ENCODE data around the gene KLK3.

KLK3 gene

GRCh38 chr19:50861496-50862286, 7.0 kb downstream of the KLK3 start:
- in situ Hi-C loops (cut with MboI; ENCODE audit: low sequenced_read_pairs) = no loop called here
- Histone ChIP-seq H3K27me3 (ENCODE audit: low read depth) (peaks cover 9% of the 10 kb centered on the region), H3K9me3 (no peaks in the 10 kb centered on the region), H3K36me3 (replicated peaks) (no peaks in the 10 kb centered on the region), H3K4me1 (no peaks in the 10 kb centered on the region), H3K4me3 (no peak overlapping the region)
- no peak for DNase-seq (ENCODE audit: low spot score in 2 of 2)

- DNase-seq (ENCODE audit: low spot score in 2 of 2) = no peak
- Histone ChIP-seq H3K4me3 (no peak overlapping the region), H3K4me1 (no peaks in the 10 kb centered on the region), H3K9me3 (no peaks in the 10 kb centered on the region), H3K27me3 (ENCODE audit: low read depth) (peaks cover 7% of the 10 kb centered on the region), H3K36me3 (replicated peaks) (no peaks in the 10 kb centered on the region)
- in situ Hi-C loops (cut with MboI; ENCODE audit: low sequenced_read_pairs) = no loop called here
Measured at GRCh38 chr19:50869479-50869878, 14.8 kb downstream of the KLK3 start.

- Histone ChIP-seq H3K9me3 (no peaks in the 10 kb centered on the region), H3K36me3 (replicated peaks) (no peaks in the 10 kb centered on the region), H3K4me3 (no peak overlapping the region), H3K4me1 (no peaks in the 10 kb centered on the region), H3K27me3 (ENCODE audit: low read depth) (peaks cover 18% of the 10 kb centered on the region)
- DNase-seq (ENCODE audit: low spot score in 2 of 2) = peak in 1 of 2 experiments; percentile 65
- in situ Hi-C loops (cut with MboI; ENCODE audit: low sequenced_read_pairs) = no loop called here
Measured at GRCh38 chr19:50870417-50871089, 15.8 kb downstream of the KLK3 start.

- H3K9me3 ChIP-seq = no peaks in the 10 kb centered on the region
- no peak within 1 kb of the TSS for H3K4me3 ChIP-seq
- no peaks in the 10 kb centered on the region for H3K4me1 ChIP-seq
- no peak for DNase-seq (ENCODE audit: low spot score in 2 of 2)
- peaks cover 24% of the 10 kb centered on the region for H3K27me3 ChIP-seq (ENCODE audit: low read depth)
- H3K36me3 ChIP-seq (replicated peaks) = no peaks in the 10 kb centered on the region
- in situ Hi-C loops (cut with MboI; ENCODE audit: low sequenced_read_pairs) = no loop called here
Measured at GRCh38 chr19:50873056-50873455, 18.3 kb downstream of the KLK3 start, which contains the start of gene KLK2. TSS of gene KLK2 (plus strand) at chr19:50873439. CDS start at chr19:50873474, 35 bp downstream.

- Histone ChIP-seq H3K4me3 (no peak overlapping the region), H3K27me3 (ENCODE audit: low read depth) (peaks cover 24% of the 10 kb centered on the region), H3K4me1 (no peaks in the 10 kb centered on the region), H3K36me3 (replicated peaks) (no peaks in the 10 kb centered on the region), H3K9me3 (no peaks in the 10 kb centered on the region)
- DNase-seq (ENCODE audit: low spot score in 2 of 2) = no peak
- in situ Hi-C loops (cut with MboI; ENCODE audit: low sequenced_read_pairs) = no loop called here
Measured at GRCh38 chr19:50874211-50874610, 19.5 kb downstream of the KLK3 start.

GRCh38 chr19:50875795-50876422, 21.2 kb downstream of the KLK3 start:
- Histone ChIP-seq H3K9me3 (no peaks in the 10 kb centered on the region), H3K4me3 (no peak overlapping the region), H3K4me1 (no peaks in the 10 kb centered on the region), H3K27me3 (ENCODE audit: low read depth) (peaks cover 24% of the 10 kb centered on the region), H3K36me3 (replicated peaks) (no peaks in the 10 kb centered on the region)
- in situ Hi-C loops (cut with MboI; ENCODE audit: low sequenced_read_pairs) = no loop called here
- no peak for DNase-seq (ENCODE audit: low spot score in 2 of 2)

- H3K4me3 ChIP-seq = no peak overlapping the region
- no peaks in the 10 kb centered on the region for H3K36me3 ChIP-seq (replicated peaks)
- H3K9me3 ChIP-seq = no peaks in the 10 kb centered on the region
- H3K27me3 ChIP-seq (ENCODE audit: low read depth) = peaks cover 24% of the 10 kb centered on the region
- in situ Hi-C loops (cut with MboI; ENCODE audit: low sequenced_read_pairs) = no loop called here
- no peak for DNase-seq (ENCODE audit: low spot score in 2 of 2)
- H3K4me1 ChIP-seq = no peaks in the 10 kb centered on the region
Measured at GRCh38 chr19:50876456-50876855, 21.7 kb downstream of the KLK3 start.

GRCh38 chr19:50877338-50877737, 22.6 kb downstream of the KLK3 start:
- in situ Hi-C loops (cut with MboI; ENCODE audit: low sequenced_read_pairs) = no loop called here
- peaks cover 24% of the 10 kb centered on the region for H3K27me3 ChIP-seq (ENCODE audit: low read depth)
- no peaks in the 10 kb centered on the region for H3K4me1 ChIP-seq
- no peak for DNase-seq (ENCODE audit: low spot score in 2 of 2)
- no peak overlapping the region for H3K4me3 ChIP-seq
- H3K36me3 ChIP-seq (replicated peaks) = no peaks in the 10 kb centered on the region
- no peaks in the 10 kb centered on the region for H3K9me3 ChIP-seq

- no peaks in the 10 kb centered on the region for H3K36me3 ChIP-seq (replicated peaks)
- no peaks in the 10 kb centered on the region for H3K4me1 ChIP-seq
- H3K9me3 ChIP-seq = no peaks in the 10 kb centered on the region
- H3K27me3 ChIP-seq (ENCODE audit: low read depth) = peaks cover 25% of the 10 kb centered on the region
- no peak for DNase-seq (ENCODE audit: low spot score in 2 of 2)
- in situ Hi-C loops (cut with MboI; ENCODE audit: low sequenced_read_pairs) = no loop called here
- H3K4me3 ChIP-seq = no peak overlapping the region
Measured at GRCh38 chr19:50878851-50879250, 24.1 kb downstream of the KLK3 start.

GRCh38 chr19:50880241-50880640, 25.5 kb downstream of the KLK3 start:
- Histone ChIP-seq H3K4me1 (no peaks in the 10 kb centered on the region), H3K9me3 (no peaks in the 10 kb centered on the region), H3K27me3 (ENCODE audit: low read depth) (peaks cover 12% of the 10 kb centered on the region), H3K4me3 (no peak overlapping the region), H3K36me3 (replicated peaks) (no peaks in the 10 kb centered on the region)
- no peak for DNase-seq (ENCODE audit: low spot score in 2 of 2)
- in situ Hi-C loops (cut with MboI; ENCODE audit: low sequenced_read_pairs) = no loop called here

GRCh38 chr19:50882188-50882587, 27.5 kb downstream of the KLK3 start:
- H3K36me3 ChIP-seq (replicated peaks) = no peaks in the 10 kb centered on the region
- peaks cover 3% of the 10 kb centered on the region; the same call in 1 of the 2 replicates for H3K27me3 ChIP-seq (ENCODE audit: low read depth)
- H3K4me1 ChIP-seq = no peaks in the 10 kb centered on the region
- H3K9me3 ChIP-seq = no peaks in the 10 kb centered on the region
- no peak overlapping the region for H3K4me3 ChIP-seq
- in situ Hi-C loops (cut with MboI; ENCODE audit: low sequenced_read_pairs) = no loop called here
- DNase-seq (ENCODE audit: low spot score in 2 of 2) = no peak

GRCh38 chr19:50889638-50890037, 34.9 kb downstream of the KLK3 start:
- Histone ChIP-seq H3K4me3 (no peak overlapping the region), H3K4me1 (no peaks in the 10 kb centered on the region), H3K27me3 (ENCODE audit: low read depth) (peaks cover 9% of the 10 kb centered on the region; the same call in 1 of the 2 replicates), H3K36me3 (replicated peaks) (no peaks in the 10 kb centered on the region), H3K9me3 (no peaks in the 10 kb centered on the region)
- in situ Hi-C loops (cut with MboI; ENCODE audit: low sequenced_read_pairs) = no loop called here
- DNase-seq (ENCODE audit: low spot score in 2 of 2) = no peak

GRCh38 chr19:50890422-50891252, 35.9 kb downstream of the KLK3 start:
- in situ Hi-C loops (cut with MboI; ENCODE audit: low sequenced_read_pairs) = no loop called here
- peaks cover 9% of the 10 kb centered on the region; the same call in 1 of the 2 replicates for H3K27me3 ChIP-seq (ENCODE audit: low read depth)
- H3K4me3 ChIP-seq = no peak overlapping the region
- no peaks in the 10 kb centered on the region for H3K9me3 ChIP-seq
- no peaks in the 10 kb centered on the region for H3K36me3 ChIP-seq (replicated peaks)
- no peaks in the 10 kb centered on the region for H3K4me1 ChIP-seq
- DNase-seq (ENCODE audit: low spot score in 2 of 2) = no peak

Data from HAP-1 (cell line).